ENCODE data around the gene SLC35F1.

SLC35F1 gene

DNA sequence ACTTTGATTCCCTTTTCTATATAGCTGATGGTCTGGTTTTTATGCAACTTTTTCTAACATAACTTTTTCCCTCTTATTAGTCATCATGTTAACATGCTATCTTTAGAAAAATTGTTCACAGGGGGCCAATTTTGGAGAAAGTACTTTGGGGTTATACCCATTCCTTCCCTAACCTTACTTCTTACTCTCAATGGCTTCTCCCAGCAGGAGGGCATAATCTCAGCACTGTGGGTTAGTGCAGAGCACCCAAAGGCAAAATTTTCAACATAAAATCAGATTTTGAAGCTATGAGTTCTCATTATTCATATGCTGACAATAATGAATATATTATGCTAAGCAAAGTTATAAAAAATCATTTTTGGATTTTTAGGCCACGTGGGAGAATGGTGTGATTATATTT lies 299.2 kb downstream of the SLC35F1 start:
- no peak for DNase-seq

DNA sequence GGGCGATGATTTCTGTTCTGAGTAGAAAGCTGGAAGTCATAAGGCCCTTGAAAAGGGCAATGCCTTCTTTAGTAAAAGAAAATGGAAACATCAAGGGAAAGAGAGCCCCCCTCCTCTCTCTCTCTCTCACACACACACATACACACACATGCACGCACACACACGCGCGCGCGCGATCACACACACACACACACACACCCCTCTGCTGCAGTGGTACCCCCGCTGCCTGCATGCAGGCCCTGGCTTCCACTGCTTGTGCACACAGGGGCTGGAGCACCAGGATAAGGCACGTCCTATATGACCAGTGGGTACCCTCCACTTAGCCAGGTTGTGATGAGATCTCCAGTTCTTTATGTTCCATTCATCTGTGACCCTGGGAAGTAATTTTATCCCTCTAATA lies 300.9 kb downstream of the SLC35F1 start:
- DNase-seq = no peak

DNA sequence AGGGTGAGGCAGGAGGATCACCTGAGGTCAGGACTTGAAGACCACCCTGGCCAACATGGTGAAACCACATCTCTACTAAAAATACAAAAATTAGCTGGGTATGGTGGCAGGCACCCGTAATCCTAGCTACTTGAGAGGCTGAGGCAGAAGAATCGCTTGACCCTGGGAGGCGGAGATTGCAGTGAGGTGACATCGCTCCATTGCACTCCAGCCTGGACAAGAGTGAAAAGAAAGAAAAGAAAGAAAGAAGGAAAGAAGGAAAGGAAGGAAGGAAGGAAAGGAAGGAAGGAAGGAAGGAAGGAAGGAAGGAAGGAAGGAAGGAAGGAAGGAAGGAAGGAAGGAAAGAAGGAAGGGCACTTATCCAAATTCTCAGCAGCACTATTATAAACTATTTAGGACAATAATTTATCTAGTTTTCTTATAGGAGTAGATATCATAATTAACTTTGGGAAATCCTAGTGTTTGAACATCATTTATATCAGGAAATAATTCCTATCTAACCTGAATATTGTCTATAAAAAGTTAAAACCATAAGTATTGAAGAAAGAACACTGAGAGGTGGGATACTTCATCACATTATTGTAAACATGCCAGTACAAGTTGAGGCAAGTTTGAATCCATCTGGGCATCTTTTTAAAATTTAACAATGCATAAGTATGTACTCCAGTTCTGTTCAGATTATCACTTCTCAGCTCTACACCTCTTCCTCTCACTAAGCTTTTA lies 305.5 kb downstream of the SLC35F1 start:
- no peak for DNase-seq

DNA sequence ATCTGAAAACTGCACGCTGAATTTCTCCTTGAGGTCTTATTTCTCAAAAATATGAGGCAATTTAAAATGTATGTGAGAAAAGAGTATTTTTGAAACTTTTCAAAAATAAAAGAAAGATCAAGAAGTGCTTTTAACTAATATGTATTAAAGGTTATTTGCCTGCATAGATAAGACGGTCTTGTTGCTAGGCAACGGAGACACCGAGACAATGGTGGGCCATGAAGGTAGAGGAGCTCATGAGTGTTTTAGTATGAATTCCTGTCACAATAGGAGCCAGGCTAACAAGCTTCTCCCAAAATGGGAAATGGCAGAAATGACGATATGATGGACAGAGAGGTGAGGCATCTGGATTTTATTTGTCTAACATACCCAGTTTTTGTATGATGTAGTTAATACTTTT lies 308.2 kb downstream of the SLC35F1 start:
- DNase-seq = no peak

DNA sequence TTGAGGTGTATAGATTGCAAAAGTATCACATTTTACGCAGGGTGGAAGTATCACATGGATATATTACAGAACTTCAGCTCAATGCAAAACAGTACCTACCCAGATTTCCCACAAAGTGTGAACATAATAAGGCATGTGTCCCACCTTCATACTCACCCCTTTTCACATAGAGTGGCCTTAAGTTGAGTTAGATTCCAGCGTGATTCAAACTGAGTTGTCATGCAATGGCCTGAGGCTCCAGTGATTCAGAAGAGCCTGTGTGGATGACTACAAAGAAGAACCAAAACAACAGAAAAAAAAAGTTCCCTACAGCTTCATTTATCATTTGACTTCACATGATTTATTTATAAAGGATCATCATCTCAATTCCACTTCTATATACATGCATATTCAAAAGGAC lies 309.7 kb downstream of the SLC35F1 start:
- no peak for DNase-seq

DNA sequence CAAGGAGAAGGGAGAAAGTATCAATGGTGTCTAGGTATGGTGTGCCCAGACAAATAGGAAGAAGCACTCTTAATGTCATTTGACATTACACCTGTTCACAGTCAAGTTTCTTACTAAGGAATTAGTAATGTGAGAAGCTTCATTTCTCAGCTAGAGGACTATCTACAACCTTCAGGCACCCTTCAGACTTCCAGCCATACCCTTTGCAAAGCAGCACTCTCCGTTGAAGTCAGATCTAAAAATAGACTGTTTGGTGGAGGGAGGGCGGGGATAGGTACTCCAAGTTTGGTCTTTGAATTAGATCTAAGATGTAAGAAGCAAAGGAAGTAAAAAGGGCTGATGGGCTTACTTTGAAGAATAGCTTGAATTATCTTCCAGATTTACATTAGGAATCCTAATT lies 311.1 kb downstream of the SLC35F1 start:
- no peak for DNase-seq

DNA sequence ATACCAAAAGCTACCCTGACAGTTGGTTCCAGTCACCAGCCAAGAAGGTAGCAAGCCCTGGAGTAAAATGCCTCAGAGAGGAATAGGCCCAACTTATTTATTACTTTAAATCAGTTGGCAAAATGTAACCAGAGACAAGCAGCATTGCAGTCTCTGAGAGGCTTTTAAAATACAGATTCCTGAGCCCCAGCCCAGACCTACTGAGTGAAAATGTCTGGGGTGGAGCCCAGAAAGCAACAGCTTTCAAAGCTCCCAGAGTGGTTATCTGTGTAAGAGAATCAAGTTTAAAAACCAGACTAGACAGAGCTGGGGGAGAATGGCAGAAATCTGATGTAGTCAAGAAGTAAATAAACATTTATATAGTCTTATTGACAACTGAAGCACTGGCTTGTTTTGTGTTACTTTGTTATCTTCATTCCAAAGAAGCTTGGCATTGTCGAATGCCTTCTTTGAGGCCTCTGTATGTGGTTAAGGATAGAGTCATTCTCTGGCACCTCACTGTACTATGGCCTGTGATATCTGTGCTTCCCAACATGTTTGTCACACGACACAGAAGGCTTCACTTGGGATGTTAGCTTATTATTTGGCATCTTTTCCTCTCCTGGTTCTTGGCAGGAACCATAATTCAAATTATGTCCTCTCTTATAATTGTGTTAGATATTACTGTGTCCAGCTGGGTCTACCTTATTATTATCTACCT lies 313.5 kb downstream of the SLC35F1 start:
- no peak for DNase-seq

DNA sequence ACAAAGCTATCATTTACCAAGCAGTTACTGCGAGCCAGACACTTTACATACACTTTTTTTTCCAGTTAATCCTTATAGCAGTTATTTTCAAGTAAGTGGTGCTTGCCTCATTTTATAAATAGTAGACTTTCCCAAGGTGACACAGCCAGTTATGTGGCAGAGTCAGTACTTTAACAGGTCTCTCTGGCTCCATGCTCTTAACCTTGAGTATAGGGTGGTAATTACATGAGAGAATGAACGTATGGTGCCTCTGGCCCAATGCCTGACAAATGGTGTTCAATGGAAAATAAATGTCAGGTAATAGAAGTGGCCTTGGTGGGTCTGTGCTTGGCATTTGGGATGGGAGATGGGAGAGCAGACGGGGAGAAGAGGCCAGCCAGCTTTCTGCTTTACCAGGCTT lies 316.3 kb downstream of the SLC35F1 start:
- DNase-seq = no peak

DNA sequence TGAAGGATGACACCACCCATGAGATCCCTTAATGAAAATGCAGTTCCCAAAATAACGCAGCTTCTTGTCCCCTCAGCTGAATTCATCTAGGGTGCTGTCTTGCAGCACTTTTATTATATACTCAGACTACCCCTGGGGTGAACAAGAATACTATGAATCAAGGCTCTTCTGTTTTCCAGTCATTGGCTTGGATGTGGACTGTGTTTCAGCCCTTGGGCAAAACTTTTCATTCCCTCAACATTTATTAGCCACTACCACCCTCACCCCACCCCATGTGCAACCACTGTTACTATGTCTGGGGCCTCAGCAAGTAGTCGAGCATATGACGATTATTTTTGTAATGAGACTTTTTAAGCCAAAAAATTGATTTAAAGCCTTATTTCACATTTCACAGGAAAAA lies 321.8 kb downstream of the SLC35F1 start:
- no peak for DNase-seq

DNA sequence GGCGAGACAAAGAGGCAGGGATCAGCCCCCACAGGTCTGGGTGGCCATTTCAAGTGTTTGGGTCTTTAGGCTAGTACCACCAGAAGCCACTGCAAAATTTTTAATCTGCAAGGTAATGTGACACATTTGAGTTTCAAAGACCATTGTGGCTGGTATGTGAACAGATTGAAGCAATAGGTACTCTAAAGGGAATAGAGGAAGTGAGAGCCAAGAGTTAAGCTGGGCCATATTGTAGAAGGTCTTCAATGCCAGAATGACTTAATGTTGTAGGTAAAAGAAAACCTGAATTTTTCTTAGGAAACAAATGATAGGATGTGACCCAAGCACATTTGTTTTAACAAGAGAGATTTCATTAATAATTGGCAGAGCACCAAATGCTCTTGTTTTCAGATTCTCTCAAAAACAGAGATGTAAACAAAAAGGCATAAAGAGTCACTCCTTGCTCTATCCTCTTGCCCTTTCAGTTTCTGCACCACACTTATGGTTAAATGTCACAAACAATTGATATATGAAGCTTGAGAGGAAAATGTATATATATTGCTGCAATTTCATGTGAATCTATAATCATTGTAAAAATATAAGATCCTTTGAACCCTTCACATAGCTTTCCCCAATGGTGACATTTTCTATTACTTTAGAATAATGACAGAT lies 333.9 kb downstream of the SLC35F1 start:
- DNase-seq = no peak

DNA sequence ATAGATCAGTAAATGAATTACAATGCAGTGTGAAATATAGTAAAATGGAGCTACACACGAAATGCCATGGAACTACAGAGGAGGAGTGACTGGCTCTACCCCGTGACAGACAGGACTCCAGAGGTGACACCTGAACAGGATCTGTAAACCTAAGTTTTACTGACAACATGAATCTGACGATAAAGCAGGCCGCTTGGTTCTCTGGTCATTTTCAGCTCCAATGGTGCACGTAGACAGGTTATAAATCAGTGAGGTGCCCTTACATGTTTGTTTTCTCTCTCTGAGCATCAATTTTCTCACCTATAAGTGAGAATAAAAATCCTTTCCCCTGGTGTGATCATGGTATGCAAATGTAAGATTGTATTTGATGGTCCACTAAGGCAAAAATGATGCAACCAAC lies 339.3 kb downstream of the SLC35F1 start:
- DNase-seq = no peak

DNA sequence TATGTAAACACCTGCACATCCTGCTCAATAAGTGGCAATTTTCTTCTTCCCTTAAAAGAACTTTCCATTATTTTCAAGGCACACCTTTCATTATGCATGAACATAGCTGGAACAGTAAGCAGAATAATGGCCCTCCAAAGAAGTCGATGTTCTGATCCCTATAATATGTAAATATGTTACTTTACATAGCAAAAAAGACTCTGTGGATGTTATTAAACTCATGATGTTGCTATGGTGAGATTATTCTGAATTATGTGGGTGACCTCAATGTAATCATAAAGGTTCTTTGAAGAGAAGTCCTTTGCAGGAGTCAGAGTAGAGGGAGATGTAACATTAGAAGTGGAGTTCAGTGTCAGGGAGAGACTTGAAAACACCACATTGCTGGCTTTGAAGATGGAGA lies 341.1 kb downstream of the SLC35F1 start:
- DNase-seq = no peak

DNA sequence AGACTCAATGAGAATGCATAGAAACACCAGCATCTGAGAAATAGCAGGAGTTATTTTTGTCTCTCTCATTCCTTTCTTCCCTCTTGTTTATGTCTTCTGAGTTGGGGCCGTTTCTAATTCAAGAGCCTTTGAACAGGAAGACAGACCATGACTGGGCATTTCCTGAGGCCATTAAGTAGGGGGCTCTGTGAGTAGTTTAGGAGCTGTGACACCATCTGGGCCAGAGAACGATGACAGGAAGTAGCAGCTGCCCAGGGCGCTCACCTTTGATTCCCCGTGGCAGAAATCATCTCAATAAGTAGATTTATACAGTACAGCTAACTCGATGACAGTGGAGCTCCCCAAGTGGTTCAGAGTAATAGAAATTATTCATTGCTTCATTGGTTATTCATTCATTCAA lies 342.6 kb downstream of the SLC35F1 start:
- DNase-seq = no peak

DNA sequence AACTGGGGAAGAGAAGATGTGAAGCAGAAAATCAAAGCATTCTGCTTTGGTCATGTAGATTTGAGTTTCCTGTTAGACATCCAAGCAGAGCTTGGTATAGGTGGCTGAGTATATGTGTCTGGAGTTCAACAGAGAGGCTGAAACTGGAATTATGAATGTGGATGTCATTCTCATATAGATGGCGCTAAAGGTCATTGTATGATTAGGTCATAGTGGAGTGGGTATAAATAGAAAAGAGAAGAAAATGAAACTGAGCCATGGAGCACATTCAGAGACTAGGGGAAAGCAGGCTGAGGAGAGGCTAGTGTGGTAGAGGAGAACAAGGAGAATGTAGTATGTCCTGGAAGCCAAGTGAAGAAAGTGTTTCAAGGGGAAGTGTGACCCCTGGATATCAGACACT lies 345.4 kb downstream of the SLC35F1 start:
- DNase-seq = no peak

DNA sequence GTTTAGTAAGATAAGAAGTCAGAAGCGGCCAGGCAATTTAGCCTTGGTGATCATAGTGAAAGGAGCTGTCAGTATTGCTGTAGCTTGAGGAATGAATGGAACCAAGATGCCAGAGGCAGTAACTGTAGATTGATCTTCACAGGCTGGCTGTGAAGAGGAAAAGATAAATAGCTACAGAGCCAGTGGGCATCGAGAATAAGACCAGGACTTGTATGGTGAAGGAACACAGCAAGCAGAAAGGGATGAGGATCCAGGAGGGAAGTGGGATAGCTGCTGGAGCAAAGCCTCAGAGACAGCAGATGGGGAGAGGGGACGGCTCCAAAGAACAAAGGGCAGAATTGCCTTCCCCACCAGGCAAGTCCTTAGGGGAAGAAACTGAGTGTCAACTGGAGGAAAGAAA lies 346.7 kb downstream of the SLC35F1 start:
- DNase-seq = no peak

DNA sequence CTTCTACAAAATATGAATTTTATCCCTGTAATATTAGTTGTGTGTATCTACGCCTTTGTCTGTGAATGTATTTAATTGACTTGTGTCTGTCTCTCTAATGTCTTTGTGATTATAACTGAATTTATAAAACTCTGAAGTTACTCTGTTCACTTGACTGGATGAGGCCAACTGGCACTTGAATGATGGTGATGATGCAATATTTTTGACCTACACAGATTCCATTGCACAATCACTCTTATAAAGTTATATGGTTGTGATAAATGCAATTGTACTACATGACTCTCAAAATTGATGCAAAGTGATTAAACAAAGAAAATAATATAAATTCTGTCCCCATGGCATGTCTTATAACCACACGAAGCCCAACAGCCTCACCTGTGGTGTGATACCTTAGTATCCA lies 353.8 kb downstream of the SLC35F1 start:
- no peak for DNase-seq

DNA sequence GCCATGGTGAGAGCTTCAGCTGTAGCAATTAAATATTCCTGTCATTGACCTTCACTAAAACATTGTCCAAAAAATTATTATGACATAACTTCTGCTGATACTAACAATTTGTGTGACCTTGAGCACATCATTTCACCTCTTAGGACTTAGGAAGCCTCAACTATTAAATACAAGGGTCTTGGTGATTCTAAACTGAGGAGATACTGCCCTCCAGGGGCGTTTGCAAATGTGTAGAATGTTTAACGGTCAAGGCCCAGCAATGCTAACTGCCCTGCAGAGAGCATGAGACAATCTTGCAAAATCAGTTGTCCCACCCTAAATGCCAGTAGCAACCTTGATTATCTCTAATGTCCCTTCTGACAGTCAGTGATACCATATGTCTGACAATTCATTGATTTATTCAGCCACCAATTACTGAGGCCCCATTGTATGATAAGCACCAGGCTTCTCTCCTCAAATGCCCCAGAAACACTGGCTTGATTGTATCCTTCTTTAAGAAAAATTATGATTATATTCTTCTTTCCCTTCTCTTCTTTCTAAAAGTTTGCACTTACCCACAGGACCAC lies 356.9 kb downstream of the SLC35F1 start:
- no peak for DNase-seq

DNA sequence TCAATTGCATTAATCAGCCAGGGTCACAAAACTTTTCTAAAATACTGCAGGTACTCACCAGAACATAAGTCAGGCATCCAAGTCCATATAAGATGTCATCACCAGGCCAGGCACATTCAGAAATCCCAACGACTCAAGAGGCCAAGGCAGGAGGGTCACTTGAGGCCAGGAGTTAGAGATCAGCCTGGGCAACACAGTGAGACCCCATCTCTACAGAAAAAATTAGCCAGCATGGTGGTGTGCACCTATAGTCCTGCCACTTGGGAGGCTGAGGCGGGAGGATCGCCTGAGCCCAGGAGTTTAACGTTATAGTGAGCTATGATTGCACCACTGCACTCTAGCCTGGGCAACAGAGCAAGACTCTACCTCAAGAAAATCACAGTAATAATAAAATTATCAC lies 362.6 kb downstream of the SLC35F1 start:
- no peak for DNase-seq

DNA sequence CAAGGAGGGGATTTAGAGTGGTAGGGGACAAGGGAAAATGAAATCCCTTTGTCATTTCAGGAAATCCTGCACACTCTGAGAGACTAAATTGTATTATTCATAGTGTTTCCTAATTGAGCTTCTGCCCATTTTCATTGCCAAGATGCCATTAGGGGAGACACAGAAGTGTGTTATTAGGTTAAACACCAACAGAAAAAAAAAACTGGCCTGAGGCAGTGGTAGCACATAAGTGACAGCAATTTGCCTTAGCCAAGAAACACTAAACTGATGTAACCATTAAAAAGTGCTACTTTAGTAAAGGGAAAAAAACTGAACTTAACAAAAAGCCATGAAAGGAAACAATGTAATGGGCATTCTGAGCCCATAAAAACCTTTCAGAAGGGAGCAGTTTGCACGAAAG lies 370.6 kb downstream of the SLC35F1 start:
- DNase-seq = no peak

DNA sequence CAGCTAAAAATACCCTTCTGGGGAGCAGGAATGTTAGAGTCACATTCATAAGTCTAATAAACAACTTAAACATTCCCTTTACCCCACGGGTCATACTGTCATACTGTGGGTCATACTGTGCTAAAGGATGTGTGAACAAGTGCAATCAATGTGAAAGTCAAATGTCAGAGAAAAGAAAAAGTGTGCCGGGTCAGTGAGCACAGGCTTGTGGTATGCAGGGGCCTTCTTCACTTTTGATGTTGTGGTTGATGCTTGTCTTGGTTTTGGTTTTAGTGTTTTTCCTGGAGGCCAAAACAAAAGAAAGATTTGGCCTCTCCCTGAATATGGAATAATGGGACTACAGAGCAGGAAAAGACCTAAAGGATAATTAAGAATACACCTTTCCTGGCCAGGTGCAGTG lies 373.1 kb downstream of the SLC35F1 start:
- DNase-seq = no peak

DNA sequence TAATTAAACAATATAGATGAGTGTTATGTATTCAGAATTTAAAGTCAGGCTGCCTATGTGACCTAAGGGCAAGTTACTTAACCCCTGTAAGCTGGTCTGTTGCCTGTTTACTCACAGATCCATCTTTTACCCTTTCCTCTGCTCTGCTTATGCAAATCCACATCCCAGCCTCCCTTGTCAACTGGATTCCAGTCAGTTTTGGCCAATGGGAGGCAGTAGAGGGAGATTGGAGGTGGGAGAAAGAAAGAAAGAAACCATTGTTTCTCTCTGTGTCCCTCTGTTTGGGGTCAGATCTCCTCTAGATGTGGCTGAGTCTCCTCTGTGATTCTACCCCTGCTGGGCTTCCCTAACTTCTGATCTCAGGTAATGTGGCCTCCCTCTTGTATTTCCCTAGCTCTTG lies 374.2 kb downstream of the SLC35F1 start:
- no peak for DNase-seq

DNA sequence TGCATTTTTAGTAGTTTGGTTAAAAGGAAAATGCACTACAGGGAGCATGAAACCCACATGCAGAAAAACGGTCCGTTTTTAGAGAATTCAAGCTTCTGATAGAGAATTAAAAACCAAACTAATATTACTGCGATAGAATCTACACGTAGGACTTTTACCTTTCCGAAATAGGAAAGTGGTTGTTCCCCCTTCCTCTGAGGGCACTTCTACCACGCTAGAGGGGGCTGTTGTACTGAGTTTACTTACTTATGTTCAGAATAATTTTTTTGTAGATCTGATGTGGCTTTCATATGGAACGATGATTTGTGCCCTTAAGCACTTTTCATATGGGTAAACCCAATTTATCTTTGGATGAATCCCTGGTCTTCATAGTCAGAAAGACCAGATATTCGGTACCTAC lies 376.7 kb downstream of the SLC35F1 start:
- peak; percentile 19 for DNase-seq

DNA sequence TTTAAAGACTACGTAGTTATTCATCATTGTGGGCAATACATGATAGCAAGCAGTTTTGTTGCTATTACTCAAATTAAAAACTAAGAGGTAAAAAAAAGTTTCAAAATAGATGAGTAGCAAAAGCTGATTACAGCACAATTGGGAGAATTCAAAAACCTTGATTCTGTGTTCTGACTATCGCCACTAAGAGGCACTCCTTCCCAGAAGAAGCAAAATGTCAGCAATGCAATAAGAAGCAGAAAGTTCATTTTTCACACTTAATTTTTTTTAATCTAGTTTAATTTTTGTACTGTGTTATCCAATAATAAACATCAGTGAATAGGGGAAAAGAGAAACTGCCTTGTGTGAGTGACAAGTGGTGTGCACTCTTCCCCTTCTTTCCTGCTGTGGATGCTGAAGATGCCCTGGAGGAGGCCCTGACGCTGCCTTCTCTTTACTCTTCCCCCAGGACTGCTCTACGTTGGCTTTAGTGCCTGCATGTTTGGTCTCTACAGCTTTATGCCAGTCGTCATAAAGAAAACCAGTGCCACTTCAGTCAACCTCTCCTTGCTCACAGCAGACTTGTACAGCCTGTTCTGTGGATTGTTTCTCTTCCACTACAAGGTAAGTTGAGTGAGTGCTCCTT lies 377.8 kb downstream of the SLC35F1 start:
- DNase-seq = no peak

DNA sequence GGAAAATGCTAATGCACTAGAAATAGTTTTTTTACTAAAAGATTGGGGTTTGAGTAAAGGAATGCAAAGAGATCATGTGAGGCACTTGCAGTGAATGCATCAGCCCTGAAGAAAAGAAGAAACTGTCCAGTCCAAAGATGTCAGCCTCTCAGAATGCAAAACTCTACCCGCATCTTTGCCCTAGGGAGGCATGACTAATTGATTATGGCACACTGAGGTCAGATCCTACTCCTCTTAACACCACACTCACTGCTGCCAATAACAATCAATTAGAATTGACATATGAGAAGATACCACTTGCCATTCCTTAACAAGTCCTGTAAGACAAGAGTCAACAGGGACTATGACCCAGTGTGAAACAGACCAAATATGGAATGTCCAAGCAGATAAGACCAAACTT lies 378.7 kb downstream of the SLC35F1 start:
- no peak for DNase-seq

Measured in stimulated activated CD4-positive, alpha-beta T cell treated with anti-CD3 and anti-CD28 coated beads, Interleukin-1b, Interleukin-23, amount 100 ng/mL, for 48 hours (primary cell).